ENCODE measurements around the gene PRKAR2B.

The PRKAR2B gene

GRCh38 chr7:107206706-107207105 lies 162.2 kb downstream of the PRKAR2B start:
- no peak for DNase-seq (ENCODE audit: extremely low read depth, insufficient read length)
- Histone ChIP-seq H3K36me3 (ENCODE audit: control insufficient read depth, insufficient read depth, low read length) (peaks cover 2% of the 10 kb centered on the region), H3K27me3 (replicated peaks; ENCODE audit: control insufficient read depth, insufficient read depth, low read length) (no peaks in the 10 kb centered on the region), H3K4me3 (replicated peaks; ENCODE audit: low read depth, low read length) (no peak overlapping the region)
- TF ChIP-seq, protein P1, sequence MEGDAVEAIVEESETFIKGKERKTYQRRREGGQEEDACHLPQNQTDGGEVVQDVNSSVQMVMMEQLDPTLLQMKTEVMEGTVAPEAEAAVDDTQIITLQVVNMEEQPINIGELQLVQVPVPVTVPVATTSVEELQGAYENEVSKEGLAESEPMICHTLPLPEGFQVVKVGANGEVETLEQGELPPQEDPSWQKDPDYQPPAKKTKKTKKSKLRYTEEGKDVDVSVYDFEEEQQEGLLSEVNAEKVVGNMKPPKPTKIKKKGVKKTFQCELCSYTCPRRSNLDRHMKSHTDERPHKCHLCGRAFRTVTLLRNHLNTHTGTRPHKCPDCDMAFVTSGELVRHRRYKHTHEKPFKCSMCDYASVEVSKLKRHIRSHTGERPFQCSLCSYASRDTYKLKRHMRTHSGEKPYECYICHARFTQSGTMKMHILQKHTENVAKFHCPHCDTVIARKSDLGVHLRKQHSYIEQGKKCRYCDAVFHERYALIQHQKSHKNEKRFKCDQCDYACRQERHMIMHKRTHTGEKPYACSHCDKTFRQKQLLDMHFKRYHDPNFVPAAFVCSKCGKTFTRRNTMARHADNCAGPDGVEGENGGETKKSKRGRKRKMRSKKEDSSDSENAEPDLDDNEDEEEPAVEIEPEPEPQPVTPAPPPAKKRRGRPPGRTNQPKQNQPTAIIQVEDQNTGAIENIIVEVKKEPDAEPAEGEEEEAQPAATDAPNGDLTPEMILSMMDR (IDR thresholded peaks at IDR 0.05; ENCODE audit: insufficient read depth, low read length, poor library complexity, severe bottlenecking), result no peak

GRCh38 chr7:107207459-107207858 lies 163.0 kb downstream of the PRKAR2B start:
- peaks cover 2% of the 10 kb centered on the region for H3K36me3 ChIP-seq (ENCODE audit: control insufficient read depth, insufficient read depth, low read length)
- TF ChIP-seq, protein P1 (IDR thresholded peaks at IDR 0.05; ENCODE audit: insufficient read depth, low read length, poor library complexity, severe bottlenecking), result no peak
- no peak overlapping the region for H3K4me3 ChIP-seq (replicated peaks; ENCODE audit: low read depth, low read length)
- H3K27me3 ChIP-seq (replicated peaks; ENCODE audit: control insufficient read depth, insufficient read depth, low read length), result no peaks in the 10 kb centered on the region
- no peak for DNase-seq (ENCODE audit: extremely low read depth, insufficient read length)

- Histone ChIP-seq H3K4me3 (replicated peaks; ENCODE audit: low read depth, low read length) (no peak overlapping the region), H3K36me3 (ENCODE audit: control insufficient read depth, insufficient read depth, low read length) (peaks cover 2% of the 10 kb centered on the region), H3K27me3 (replicated peaks; ENCODE audit: control insufficient read depth, insufficient read depth, low read length) (no peaks in the 10 kb centered on the region)
- TF ChIP-seq, protein P1 (IDR thresholded peaks at IDR 0.05; ENCODE audit: insufficient read depth, low read length, poor library complexity, severe bottlenecking), result no peak
- no peak for DNase-seq (ENCODE audit: extremely low read depth, insufficient read length)
Measured at GRCh38 chr7:107208024-107208521, 163.6 kb downstream of the PRKAR2B start.

GRCh38 chr7:107208563-107208962 lies 164.1 kb downstream of the PRKAR2B start:
- no peaks in the 10 kb centered on the region for H3K27me3 ChIP-seq (replicated peaks; ENCODE audit: control insufficient read depth, insufficient read depth, low read length)
- TF ChIP-seq, protein P1 (IDR thresholded peaks at IDR 0.05; ENCODE audit: insufficient read depth, low read length, poor library complexity, severe bottlenecking), result no peak

DNA sequence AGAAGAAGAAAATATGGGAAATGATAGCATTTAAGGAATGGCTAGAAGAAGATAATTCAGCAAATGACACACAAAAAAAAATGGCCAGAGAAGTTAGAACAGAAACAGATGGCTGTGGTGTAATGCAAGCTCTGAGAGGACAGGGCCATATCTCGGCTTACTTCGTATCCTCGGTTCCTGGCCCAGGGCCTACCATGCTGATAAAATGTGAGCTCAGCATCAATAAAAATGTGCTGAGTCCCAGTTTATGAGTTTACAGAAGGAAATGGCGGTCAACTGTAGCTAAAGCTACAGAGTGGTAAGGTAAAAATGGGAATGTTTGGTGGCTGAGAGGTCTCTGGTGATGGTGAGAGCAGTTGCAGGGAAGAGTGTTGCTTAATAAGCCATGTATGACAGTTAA lies 165.1 kb downstream of the PRKAR2B start:
- Histone ChIP-seq H3K36me3 (ENCODE audit: control insufficient read depth, insufficient read depth, low read length) (peaks cover 2% of the 10 kb centered on the region; the same call in 1 of the 2 replicates), H3K4me3 (replicated peaks; ENCODE audit: low read depth, low read length) (no peak overlapping the region), H3K27me3 (replicated peaks; ENCODE audit: control insufficient read depth, insufficient read depth, low read length) (no peaks in the 10 kb centered on the region)
- DNase-seq (ENCODE audit: extremely low read depth, insufficient read length), result no peak
- TF ChIP-seq, protein P1 (IDR thresholded peaks at IDR 0.05; ENCODE audit: insufficient read depth, low read length, poor library complexity, severe bottlenecking), result no peak

More at GRCh38 chr7:107208563-107208962, 164.1 kb downstream of the PRKAR2B start:
- no peak overlapping the region for H3K4me3 ChIP-seq (replicated peaks; ENCODE audit: low read depth, low read length)
- DNase-seq (ENCODE audit: extremely low read depth, insufficient read length), result no peak
- peaks cover 2% of the 10 kb centered on the region; the same call in 1 of the 2 replicates for H3K36me3 ChIP-seq (ENCODE audit: control insufficient read depth, insufficient read depth, low read length)

DNA sequence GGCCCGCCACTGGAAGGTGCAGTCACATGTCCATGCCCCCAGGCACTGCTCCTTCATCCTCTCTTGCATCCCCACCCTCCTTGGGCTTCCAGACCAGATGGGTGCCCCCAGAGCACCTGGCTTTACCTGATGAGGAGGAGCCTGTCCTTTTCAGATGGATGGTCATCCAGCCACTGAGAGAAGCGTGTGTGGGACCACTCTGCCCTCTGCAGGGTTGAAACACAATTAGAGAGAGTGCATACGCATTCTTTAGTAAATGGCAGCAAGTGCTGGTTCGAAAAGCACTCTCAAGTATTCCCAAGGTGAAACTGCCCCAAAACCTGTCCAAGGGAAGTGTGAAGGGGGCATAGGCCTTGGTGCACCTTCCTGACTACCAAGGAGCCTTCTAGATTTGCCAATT lies 165.9 kb downstream of the PRKAR2B start:
- Histone ChIP-seq H3K36me3 (ENCODE audit: control insufficient read depth, insufficient read depth, low read length) (peaks cover 2% of the 10 kb centered on the region; the same call in 1 of the 2 replicates), H3K27me3 (replicated peaks; ENCODE audit: control insufficient read depth, insufficient read depth, low read length) (no peaks in the 10 kb centered on the region), H3K4me3 (replicated peaks; ENCODE audit: low read depth, low read length) (no peak overlapping the region)
- no peak for DNase-seq (ENCODE audit: extremely low read depth, insufficient read length)
- TF ChIP-seq, protein P1 (IDR thresholded peaks at IDR 0.05; ENCODE audit: insufficient read depth, low read length, poor library complexity, severe bottlenecking), result no peak
